CD4-positive, alpha-beta T cell treated with Interleukin-6 for 4 hours (primary cell): ENCODE measurements around the gene CMTM7.
"Not testable (repeated sequence)": the region's sequence is repeated elsewhere in the genome, so short reads cannot be mapped to it uniquely, and the experiment has no call there.

Source experiments
- DNase-seq: peaks from one replicate; pipeline ENCODE4 v3.0.0-alpha.2; 2020; ENCODE audit warnings: mixed read lengths

The CMTM7 gene

GRCh38 chr3:32383136-32383711 lies 8.4 kb upstream of the CMTM7 start:
- DNase-seq = no peak

- no peak for DNase-seq
Measured at GRCh38 chr3:32384938-32385337, 6.7 kb upstream of the CMTM7 start.

- no peak for DNase-seq
Measured at GRCh38 chr3:32387512-32387911, 4.1 kb upstream of the CMTM7 start.

GRCh38 chr3:32389577-32389976 lies 2.1 kb upstream of the CMTM7 start:
- DNase-seq = not testable (repeated sequence)

- peak; percentile 40 for DNase-seq
Measured at GRCh38 chr3:32392536-32393302, 1.1 kb downstream of the CMTM7 start.

- DNase-seq = no peak
Measured at GRCh38 chr3:32395496-32395895, 3.8 kb downstream of the CMTM7 start.

GRCh38 chr3:32397941-32398340 lies 6.3 kb downstream of the CMTM7 start:
- no peak for DNase-seq

- no peak for DNase-seq
Measured at GRCh38 chr3:32398531-32398930, 6.9 kb downstream of the CMTM7 start.

- peak; percentile 64 for DNase-seq
Measured at GRCh38 chr3:32399030-32399620, 7.5 kb downstream of the CMTM7 start.

- no peak for DNase-seq
Measured at GRCh38 chr3:32401126-32401525, 9.5 kb downstream of the CMTM7 start.

- peak; percentile 78 for DNase-seq
Measured at GRCh38 chr3:32401556-32402081, 10.0 kb downstream of the CMTM7 start.

GRCh38 chr3:32403663-32404062 lies 12.0 kb downstream of the CMTM7 start:
- no peak for DNase-seq

GRCh38 chr3:32404714-32405113 lies 13.1 kb downstream of the CMTM7 start:
- no peak for DNase-seq

- no peak for DNase-seq
Measured at GRCh38 chr3:32405155-32405554, 13.5 kb downstream of the CMTM7 start.

GRCh38 chr3:32405711-32406323 lies 14.2 kb downstream of the CMTM7 start:
- DNase-seq = no peak

GRCh38 chr3:32406486-32407408 lies 15.1 kb downstream of the CMTM7 start:
- DNase-seq = no peak

- no peak for DNase-seq
Measured at GRCh38 chr3:32410367-32411246, 19.0 kb downstream of the CMTM7 start.

GRCh38 chr3:32411442-32411841 lies 19.8 kb downstream of the CMTM7 start:
- no peak for DNase-seq

- no peak for DNase-seq
Measured at GRCh38 chr3:32412887-32413286, 21.2 kb downstream of the CMTM7 start.

- no peak for DNase-seq
Measured at GRCh38 chr3:32413845-32414521, 22.3 kb downstream of the CMTM7 start.
